HG03060 (cell line): Measurements from ENCODE around the gene MITD1.
A peak's percentile ranks its signal among the peaks of the same experiment; 100 is the strongest.
"Not testable (repeated sequence)": the region's sequence is repeated elsewhere in the genome, so short reads cannot be mapped to it uniquely, and the experiment has no call there.

ENCODE experiments used
- ATAC-seq: cut with Tn5 transposase; IDR thresholded peaks from one replicate; pipeline ENCODE4 v1.9.1; 2021; ENCODE audit warnings: low read depth, moderate number of reproducible peaks; ENCODE audit not compliant: unreplicated experiment

The MITD1 gene

DNA sequence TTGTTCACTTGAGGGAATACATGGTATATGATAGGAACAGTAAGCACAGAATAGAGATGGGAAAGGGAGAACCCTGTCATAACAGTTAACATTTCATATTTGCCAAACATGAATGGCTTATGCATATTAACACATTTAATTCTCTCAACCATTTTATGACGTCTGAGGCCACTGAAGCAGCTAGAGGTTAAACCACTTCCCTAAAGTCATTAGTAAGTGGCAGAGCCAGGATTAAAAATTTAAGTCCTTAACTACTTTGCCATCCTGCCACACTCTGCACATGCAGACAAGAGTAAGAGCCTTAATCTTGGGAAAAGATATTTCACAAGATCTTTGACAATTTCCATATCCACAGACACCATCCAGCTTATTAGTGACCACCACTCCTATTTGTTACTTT, 24.0 kb downstream of the MITD1 start:
- ATAC-seq = no peak

DNA sequence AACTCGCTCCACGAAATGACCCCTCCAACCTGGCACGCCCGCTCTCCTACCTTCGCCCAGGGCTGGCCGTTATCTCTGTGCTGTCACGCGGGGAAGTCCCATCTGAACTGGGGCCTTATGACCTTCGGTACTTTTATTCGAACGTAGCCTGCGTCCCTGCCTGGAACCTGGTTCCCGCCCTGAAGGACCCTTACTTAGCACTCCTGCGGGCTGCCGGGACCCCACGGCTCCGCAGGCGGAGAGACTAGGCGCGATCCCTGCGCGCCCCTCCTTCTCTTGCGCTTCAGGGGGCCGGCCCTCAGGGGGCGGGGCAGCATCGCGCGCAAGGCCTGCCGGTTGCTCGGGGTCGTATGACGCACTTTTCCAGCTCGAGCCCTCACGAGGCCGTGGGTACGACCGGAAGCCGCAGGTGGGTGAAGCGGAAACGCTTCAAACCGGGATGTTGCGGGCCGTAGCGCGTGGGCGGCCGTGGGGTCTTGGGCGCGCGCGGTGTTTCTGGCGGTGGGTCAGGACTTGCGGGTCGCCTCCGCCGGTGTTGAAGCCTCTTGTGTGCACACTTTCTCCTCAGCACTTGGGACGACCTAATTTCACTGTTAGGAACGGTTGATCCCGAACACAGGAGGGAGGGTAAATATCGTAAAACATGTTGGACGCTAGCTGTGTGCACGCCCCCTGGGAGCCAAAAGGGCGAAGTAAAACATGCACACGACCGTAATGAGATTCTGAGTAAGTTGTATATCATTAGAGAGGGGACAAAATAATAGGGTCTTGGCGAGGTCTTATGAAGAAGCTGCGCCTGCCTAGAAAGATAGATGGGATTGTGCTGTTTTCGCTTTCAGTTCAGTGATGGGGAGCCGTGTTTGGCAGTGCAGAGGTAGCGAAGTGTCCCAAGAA, 26.0 kb downstream of the MITD1 start, which contains the start of the genes LIPT1 and TSGA10:
TSS of gene LIPT1 (plus strand) at position 325 of the 894 bp plus-strand sequence. CDS start 6,991 bp downstream, outside the sequence.
TSS of gene TSGA10 (minus strand) at position 300 of the 894 bp plus-strand sequence. CDS start 45,503 bp downstream, outside the sequence.
- peak; percentile 78 for ATAC-seq

DNA sequence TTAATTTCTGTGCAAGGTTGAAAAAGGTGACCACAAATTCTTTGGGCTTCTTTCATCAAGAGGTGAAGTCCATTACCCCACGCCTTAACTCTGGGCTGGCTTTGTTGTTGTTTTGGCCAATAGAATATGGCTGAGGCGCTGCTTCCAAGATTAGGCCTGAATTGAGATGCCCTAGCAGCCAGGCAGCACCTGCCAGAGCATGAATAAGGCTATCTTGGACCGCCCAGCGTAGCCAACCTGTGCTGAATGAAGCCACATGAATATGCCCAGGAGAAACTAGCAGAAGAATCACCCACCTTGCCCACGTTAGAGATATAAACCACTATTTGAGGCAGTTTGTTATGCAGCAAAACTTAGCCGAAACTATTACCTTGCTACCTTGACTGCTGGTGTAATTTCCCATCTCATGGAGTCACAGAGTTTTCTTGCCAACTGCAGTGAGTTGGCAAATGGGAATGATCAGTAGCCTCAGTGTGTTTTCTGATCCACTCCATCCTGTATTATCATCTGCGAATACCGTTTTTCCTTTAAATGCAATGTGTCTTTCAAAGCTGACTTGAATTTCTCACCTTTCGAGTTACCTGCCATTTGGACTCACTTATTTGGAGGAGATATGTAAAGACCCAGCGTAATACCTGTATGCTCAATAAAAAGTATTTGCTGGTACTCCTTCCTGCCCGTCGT, 26.8 kb downstream of the MITD1 start:
- no peak for ATAC-seq

DNA sequence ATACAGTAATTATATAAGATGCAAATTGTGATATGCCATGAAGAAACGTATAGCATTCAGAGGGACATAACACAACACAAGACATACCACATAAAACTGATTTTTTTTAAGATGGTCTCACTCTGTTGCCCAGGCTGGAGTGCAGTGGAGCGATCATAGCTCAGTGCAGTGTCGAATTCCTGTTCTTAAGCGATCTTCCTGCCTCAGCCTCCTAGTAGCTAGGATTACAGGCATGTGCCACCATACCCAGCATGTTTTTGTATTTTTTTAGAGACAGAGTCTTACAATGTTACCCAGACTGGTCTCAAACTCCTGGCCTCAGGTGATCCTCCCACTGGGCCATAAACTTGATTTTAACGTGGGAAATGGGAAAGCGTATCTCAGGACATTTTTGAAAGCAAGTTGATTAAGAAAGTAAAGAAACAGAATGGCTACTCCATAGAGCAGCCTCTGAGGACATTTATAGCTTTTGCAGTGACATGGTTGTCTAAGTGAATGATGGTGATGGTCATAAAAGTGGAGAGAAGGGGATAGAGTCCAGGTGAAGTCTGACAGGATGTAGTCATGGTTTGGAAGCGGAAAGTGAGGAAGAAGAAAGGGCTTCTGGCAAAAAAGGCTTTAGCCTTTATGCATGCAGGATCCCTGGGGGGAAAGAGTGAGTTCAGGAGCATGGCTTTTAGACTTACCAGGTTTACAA, 28.5 kb downstream of the MITD1 start:
- no peak for ATAC-seq

DNA sequence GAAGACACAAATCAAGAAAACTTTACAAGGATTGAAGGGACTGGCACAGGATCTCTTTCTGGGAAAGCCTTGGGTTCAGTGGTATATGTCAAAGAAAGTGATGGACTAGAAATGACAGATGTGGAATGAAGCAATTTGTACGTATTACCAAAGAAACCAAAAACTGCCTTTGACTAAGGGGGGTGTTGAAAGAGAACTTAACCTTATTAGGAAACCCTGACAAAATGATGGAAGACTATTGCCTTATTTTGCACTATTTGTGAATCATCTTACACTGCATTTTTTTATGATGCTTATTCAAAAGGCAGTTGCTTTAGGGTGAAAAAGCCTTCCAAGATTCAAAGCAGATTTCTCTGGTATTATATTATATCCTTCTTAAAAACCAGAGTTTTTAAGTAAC, 30.2 kb downstream of the MITD1 start:
- no peak for ATAC-seq

DNA sequence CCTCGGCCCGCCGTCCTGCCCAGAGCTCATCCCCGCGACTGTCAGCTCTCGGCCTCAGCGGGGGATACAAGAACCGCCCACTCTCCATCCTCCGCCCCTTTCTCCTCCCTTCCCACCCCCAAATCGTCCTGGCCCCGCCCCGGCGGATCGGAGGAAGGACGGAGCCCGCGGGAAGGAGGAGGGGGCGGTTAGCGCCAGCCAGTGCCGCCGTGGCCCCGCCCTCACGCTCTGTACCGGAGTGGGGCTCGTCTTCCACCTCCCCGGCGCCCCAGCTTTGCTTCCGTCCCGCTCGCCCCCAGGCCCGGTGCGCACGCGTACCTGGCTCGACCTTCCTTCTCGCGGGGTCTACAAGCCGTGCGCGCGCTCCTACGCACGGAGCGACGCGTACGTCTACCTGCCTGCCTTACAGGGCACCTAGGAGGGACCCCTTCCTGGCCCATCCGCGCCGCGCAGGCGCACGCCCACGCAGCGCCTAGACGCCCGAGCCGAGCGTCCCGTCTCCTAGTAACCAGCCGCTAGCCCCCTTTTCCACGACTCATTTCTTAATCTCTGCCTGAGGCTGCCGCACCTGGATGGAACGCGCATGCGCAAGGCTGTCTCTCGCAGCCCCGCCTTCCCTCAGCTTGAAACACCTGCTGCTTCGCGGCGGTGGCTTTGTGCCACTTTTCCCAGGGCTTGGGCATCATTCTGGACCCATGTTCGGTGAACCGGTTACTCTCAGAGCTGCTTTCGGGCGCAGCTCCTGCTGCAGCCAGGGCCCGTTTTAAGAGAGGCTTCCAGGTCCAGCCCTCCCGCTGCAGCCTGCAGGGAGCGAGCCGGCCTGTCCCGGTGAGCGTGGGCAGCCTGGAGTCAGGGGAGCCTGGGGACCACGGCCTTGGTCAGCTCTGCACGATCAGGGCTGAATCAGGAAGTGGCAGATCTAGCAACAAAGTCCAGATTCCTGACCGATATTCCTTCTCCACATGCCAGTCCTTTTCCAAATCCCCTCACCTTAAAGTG, 39.4 kb downstream of the MITD1 start, which contains the start of gene C2orf15:
TSS of gene C2orf15 (plus strand) at position 598 of the 999 bp plus-strand sequence. CDS start 8,852 bp downstream, outside the sequence.
- ATAC-seq = peak; percentile 70

DNA sequence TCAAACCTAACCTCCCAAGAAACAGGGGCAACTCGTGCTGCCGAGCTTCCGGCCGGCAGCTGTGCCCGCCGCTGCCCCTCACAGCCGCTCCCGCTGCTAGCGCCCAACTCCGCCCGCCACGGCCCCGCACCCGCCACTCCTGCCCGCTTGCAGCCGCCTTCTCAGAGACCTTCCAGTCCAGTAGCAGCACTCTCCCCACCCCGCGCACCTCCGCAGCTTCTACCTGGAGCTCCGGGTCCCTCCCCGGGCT, 40.1 kb downstream of the MITD1 start:
- peak; percentile 10 for ATAC-seq

DNA sequence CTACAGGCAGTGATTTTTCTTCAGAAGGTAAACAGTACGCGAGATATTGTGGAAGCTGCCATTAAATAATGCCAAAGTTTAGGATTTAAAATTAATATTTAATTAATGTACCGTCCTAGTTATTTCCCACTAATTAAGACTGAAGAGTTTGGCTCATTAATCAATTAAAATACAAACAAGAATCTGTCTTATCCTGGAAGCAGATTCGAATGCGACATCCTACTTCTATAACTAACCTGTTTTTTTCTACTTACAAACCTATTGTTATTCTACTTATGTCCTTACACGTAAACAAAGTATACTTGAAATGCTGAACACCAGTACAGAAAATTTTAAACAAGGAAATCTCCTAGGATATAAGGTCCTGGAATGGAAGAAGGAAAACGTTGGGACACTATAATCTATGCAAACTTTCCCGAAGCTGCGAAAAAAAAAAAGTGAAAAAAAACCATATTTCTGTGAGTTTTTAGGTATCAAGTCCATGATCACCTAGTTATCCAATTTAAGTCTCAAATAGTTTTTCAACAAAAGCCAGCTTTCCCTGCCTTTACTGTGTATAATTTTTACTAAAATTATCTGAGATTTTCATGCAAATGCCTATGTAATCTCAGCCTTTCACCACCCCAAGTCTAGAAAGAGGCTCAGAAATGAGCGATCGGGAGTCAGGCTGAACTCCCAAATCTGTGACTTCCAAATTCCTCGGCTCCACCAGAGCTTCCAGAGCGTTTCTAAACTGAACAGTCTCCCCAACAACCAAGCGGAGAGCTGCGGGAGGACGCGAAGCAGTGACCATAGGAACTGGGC, 40.6 kb downstream of the MITD1 start:
- ATAC-seq = no peak

DNA sequence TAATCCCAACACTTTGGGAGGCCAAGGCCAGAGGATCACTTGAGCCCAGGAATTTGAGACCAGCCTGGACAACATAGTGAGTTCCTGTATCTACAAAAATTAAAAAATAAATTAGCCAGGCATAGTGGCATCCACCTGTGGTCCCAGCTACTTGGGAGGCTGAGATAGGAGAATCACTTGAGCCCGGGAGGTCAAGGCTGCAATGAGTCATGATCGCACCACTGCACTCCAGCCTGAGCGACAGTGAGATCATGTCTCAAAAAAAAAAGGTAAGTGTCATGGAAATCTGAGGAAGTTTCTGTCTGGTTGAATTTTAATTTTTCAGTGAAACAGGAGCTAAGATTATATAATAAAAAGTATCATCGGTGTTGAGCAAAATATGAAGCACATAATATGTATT, 41.9 kb downstream of the MITD1 start:
- ATAC-seq = no peak

DNA sequence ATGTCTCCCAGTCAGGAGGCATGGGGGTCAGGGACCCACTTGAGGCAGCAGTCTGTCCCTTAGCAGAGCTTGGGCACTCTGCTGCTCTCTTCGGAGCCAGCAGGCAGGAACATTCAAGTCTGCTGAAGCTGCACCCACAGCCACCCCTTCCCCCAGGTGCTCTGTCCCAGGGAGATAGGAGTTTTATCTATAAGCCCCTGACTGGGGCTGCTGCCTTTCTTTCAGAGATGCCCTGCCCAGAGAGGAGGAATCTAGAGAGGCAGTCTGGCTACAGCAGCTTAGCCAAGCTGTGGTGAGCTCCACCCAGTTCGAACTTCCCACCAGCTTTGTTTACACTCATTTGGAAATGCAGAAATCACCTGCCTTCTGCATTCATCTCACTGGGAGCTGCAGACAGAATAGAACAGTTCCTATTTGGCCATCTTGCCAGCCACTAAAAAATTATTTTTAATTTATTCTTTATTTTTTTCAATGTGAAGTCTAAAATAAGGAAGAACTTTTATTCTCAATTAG, 45.8 kb downstream of the MITD1 start:
- not testable (repeated sequence) for ATAC-seq

DNA sequence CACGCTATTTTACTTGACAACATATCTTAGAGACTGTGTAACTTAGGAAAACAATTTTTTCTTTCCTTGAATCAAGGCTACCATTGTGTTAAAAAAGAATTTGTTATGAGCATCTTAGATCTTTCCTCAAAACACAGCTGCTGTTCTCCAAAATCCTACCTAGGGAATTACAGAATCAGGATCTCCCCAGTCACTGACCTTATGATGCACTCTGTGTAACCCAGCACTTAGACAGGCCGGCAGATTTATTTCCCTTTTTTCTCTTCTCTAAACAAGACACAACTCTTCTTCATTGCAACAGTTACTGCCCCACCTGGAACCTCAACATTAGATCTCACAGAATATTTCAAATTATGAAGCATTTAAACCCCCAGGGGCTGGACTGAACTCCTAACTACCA, 52.9 kb downstream of the MITD1 start:
- no peak for ATAC-seq
